22Rv1 (cell line): ENCODE data around the gene ADGRL3.

Experiments used
- CTCF ChIP-seq: fragments of 450-650 bp; IDR thresholded peaks from 2 replicates; pipeline ENCODE4 v1.5.1; 2017; ENCODE audit warnings: mild to moderate bottlenecking
- ZFX ChIP-seq: fragments of 450-650 bp; IDR thresholded peaks from 2 replicates; pipeline ENCODE4 v1.6.1; 2017; ENCODE audit warnings: antibody characterized with exemption, borderline replicate concordance

DNA sequence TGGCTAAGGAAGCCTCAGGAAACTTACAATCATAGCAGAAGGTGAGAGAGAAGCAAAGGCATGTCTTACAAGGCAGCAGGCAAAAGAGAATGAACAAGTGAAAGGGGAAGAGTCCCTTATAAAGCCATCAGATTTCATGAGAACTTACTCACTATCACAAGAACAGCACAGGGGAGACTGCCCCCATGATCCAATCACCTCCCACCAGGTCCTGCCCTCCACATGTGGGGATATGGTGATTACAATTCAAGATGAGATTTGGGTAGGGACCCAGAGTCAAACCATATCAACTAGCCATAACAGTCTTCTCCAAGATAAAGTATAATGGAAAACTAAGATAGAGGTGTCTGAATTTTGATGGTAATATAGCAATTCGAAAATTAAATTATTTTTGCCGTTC lies 534.3 kb downstream of the ADGRL3 start:
- TF ChIP-seq CTCF: no peak
- TF ChIP-seq ZFX: no peak
